ENCODE results near the gene TGFA. TPM values are rescaled to one million over a fixed set of nuclear protein-coding genes. Genes with fewer than 3 reads are reported as not detected.

The TGFA gene
- total and polyA plus RNA-seq, 10 of the 15 experiments (the other 5 are each of a cell fraction or from before 2014, with no cell fraction given) = 0.03 to 0.23 TPM; not detected in 8

DNA sequence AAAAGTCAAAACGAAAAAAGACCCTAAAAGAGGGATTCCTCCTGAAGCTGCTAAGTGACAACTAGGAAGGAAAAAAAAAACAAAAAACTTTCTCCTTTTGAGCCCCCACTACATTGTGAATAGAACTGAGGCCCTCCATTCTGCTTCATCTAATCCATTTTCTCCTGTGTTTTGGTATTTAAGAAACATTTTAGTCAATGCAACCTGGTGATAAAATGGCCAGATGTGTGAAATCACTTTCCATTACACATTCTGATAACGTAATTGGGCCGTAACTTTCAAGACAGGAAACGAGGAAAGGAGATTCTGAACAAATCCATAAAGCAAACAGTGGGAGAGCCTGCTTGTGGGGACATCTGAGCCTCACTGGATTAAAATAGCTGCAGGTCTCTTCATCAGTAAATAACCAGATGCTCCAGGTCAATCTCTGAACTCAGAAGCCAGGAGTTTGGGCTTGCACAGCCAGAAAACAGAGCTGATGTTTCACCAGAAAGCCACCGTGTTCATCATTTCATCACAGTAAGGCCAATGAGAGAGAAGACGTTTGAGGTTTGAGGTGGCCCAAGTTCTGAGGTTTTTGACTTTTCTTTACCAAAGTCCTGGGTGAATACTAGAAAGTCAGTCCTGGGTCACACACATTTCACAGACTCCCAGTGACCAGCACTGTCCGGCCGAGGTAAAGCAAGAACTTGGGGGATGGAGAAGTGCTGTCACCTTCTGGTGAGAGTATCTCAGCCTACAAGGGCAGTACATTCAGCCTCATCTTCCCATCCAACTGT is 47.8 kb downstream of the TGFA start (continued):
- TF ChIP-seq, protein P1, sequence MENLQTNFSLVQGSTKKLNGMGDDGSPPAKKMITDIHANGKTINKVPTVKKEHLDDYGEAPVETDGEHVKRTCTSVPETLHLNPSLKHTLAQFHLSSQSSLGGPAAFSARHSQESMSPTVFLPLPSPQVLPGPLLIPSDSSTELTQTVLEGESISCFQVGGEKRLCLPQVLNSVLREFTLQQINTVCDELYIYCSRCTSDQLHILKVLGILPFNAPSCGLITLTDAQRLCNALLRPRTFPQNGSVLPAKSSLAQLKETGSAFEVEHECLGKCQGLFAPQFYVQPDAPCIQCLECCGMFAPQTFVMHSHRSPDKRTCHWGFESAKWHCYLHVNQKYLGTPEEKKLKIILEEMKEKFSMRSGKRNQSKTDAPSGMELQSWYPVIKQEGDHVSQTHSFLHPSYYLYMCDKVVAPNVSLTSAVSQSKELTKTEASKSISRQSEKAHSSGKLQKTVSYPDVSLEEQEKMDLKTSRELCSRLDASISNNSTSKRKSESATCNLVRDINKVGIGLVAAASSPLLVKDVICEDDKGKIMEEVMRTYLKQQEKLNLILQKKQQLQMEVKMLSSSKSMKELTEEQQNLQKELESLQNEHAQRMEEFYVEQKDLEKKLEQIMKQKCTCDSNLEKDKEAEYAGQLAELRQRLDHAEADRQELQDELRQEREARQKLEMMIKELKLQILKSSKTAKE (IDR thresholded peaks at IDR 0.05; ENCODE audit: low read depth, poor library complexity, severe bottlenecking) = no peak
- TF ChIP-seq POLR2A (IDR thresholded peaks at IDR 0.05; ENCODE audit: low read depth, low read length) (no peak), RELA (IDR thresholded peaks at IDR 0.05; ENCODE audit: borderline replicate concordance, partially characterized antibody) (no peak)

DNA sequence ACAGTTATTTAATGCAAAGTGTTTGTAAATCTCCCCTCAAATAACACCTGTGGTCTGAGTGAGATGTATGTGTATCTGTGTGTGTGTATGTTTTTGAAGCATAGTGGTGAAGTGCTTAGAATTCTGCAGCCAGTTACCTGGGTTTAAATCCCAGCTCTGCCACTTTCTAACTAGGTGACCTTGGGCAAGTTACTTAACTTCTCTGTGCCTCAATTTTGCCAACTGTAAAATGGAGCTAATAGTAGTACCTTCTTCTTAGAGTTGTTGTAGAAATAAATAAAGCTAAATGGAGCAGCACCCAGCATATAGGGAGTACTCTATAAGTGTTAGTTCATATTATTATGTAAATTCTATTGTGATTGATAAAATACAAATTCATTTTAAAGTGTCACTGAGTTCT is 48.9 kb downstream of the TGFA start:
- ChIA-PET SMC1A (ENCODE audit: uncharacterized antibody, unreplicated experiment) (interaction anchor here (1.4 kb wide), 1 partner anchor 195 kb away, joined by 3 read pairs; no protein-coding TSS in a partner anchor), CTCF (interaction anchor here (0.6 to 1.1 kb wide), 2 partner anchors 201 to 1737 kb away, joined by 3 read pairs; no protein-coding TSS in a partner anchor)

More for the DNA sequence above, 48.9 kb downstream of the TGFA start:
- no peak overlapping the region for H3K27ac ChIP-seq (ENCODE audit: control insufficient read depth, insufficient read depth)
- ChIA-PET RAD21 (ENCODE audit: unreplicated experiment) (no interaction called here), POLR2A (no interaction called here)
- H3K9me3 ChIP-seq (replicated peaks; ENCODE audit: control insufficient read depth, insufficient read depth, low read length) = no peaks in the 10 kb centered on the region
- H2AFZ ChIP-seq (ENCODE audit: control insufficient read depth, low read depth, low read length) = no peak overlapping the region
- no peak overlapping the region for H3K4me3 ChIP-seq
- DNase-seq (ENCODE audit: low read depth, low spot score) = no peak
- FAIRE-seq = no peak
- no peaks in the 10 kb centered on the region for H3K79me2 ChIP-seq (ENCODE audit: control insufficient read depth, insufficient read depth, low read length)
- peaks cover 0 to 2% of the 10 kb centered on the region in 2 experiments; a peak in 2 of 4 replicates for H3K27me3 ChIP-seq (replicated peaks in 1 of 2; ENCODE audit: control insufficient read depth in 2 of 2, insufficient read depth in 2 of 2, low read length in 1 of 2)
- no peak overlapping the region for H3K4me2 ChIP-seq (ENCODE audit: control insufficient read depth, insufficient read depth)
- no peaks in the 10 kb centered on the region for H3K36me3 ChIP-seq (ENCODE audit: control insufficient read depth in 2 of 2, insufficient read depth in 2 of 2, low read length in 1 of 2)
- no peak for TF ChIP-seq ZBED1 (IDR thresholded peaks at IDR 0.05; ENCODE audit: borderline replicate concordance)
- TF ChIP-seq NFXL1 (IDR thresholded peaks at IDR 0.05; ENCODE audit: borderline replicate concordance) = no peak
- TF ChIP-seq, protein P2, sequence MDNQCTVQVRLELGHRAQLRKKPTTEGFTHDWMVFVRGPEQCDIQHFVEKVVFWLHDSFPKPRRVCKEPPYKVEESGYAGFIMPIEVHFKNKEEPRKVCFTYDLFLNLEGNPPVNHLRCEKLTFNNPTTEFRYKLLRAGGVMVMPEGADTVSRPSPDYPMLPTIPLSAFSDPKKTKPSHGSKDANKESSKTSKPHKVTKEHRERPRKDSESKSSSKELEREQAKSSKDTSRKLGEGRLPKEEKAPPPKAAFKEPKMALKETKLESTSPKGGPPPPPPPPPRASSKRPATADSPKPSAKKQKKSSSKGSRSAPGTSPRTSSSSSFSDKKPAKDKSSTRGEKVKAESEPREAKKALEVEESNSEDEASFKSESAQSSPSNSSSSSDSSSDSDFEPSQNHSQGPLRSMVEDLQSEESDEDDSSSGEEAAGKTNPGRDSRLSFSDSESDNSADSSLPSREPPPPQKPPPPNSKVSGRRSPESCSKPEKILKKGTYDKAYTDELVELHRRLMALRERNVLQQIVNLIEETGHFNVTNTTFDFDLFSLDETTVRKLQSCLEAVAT (IDR thresholded peaks at IDR 0.05) = no peak
- no peak for TF ChIP-seq POU2F2 (IDR thresholded peaks at IDR 0.05; ENCODE audit: borderline replicate concordance, low read depth, low read length)
- no peak for TF ChIP-seq IRF4 (IDR thresholded peaks at IDR 0.05; ENCODE audit: low read depth, low read length)
- TF ChIP-seq TARDBP (IDR thresholded peaks at IDR 0.05; ENCODE audit: borderline replicate concordance) = no peak
- TF ChIP-seq MEF2A (IDR thresholded peaks at IDR 0.05; ENCODE audit: insufficient read depth, low read depth, low read length) = no peak
- no peak for TF ChIP-seq SREBF1 (IDR thresholded peaks at IDR 0.05; ENCODE audit: low read length)
- TF ChIP-seq TAF1 (IDR thresholded peaks at IDR 0.05; ENCODE audit: borderline replicate concordance, low read depth, low read length) = no peak
- TF ChIP-seq FOXK2 (IDR thresholded peaks at IDR 0.05) = no peak
- TF ChIP-seq ETV6 (conservative IDR thresholded peaks at IDR 0.05 in 1 of 2, IDR thresholded peaks at IDR 0.05 in 1 of 2; ENCODE audit: borderline replicate concordance in 1 of 2, low read depth in 1 of 2) = no peak
- no peaks in the 10 kb centered on the region for H4K20me1 ChIP-seq (ENCODE audit: control insufficient read depth, insufficient read depth)
- ATAC-seq = no peak
- BruUV-seq (replicated peaks) = no TSS peak
- no peaks in the 10 kb centered on the region for H3K4me1 ChIP-seq (ENCODE audit: control insufficient read depth, insufficient read depth, low read length)
- intact Hi-C loops (cut with micrococcal nuclease; ENCODE audit: unreplicated experiment) (no loop called here), in situ Hi-C loops (cut with MboI) (no loop called here)
- H3K9ac ChIP-seq (ENCODE audit: control insufficient read depth, insufficient read depth, low read length) = no peak overlapping the region
